ENCODE results near the gene BTBD9.
A peak's percentile ranks its signal among the peaks of the same experiment; 100 is the strongest.

BTBD9 gene

DNA sequence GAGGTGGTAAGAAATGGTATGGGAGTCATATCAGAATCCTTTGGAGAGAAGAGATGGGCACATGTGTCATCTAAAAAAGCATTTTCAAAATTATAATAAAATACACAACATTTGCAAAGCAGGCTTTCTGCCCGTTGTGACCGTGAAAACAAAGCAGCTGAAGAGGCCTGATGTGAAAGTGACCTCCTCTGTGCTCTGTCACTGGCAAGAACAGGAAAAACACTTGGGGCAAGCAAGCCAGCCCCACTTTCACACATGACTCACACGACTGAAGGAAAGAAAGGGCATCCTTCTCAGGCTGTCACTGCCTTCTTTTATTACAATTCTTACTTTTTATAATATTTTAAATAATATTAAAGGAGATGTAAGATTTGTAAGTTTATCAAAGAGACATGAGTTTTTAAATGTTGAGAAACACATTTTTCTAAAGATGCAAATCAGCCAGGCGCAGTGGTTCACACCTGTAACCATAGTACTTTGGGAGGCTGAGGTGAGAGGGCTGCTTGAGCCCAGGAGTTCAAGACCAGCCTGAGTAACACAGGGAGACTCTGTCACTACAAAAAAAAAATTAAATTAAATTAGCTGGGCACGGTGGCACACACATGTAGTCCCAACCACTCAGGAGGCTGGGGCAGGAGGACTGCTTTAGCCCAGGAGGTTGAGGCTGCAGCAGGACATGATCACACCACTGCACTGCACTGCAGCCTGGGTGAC lies 143.7 kb downstream of the BTBD9 start:
- TF ChIP-seq, protein P1, sequence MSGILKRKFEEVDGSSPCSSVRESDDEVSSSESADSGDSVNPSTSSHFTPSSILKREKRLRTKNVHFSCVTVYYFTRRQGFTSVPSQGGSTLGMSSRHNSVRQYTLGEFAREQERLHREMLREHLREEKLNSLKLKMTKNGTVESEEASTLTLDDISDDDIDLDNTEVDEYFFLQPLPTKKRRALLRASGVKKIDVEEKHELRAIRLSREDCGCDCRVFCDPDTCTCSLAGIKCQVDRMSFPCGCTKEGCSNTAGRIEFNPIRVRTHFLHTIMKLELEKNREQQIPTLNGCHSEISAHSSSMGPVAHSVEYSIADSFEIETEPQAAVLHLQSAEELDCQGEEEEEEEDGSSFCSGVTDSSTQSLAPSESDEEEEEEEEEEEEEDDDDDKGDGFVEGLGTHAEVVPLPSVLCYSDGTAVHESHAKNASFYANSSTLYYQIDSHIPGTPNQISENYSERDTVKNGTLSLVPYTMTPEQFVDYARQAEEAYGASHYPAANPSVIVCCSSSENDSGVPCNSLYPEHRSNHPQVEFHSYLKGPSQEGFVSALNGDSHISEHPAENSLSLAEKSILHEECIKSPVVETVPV (CRISPR knock-in tag; IDR thresholded peaks at IDR 0.05) = no peak
- TF ChIP-seq, protein P2, sequence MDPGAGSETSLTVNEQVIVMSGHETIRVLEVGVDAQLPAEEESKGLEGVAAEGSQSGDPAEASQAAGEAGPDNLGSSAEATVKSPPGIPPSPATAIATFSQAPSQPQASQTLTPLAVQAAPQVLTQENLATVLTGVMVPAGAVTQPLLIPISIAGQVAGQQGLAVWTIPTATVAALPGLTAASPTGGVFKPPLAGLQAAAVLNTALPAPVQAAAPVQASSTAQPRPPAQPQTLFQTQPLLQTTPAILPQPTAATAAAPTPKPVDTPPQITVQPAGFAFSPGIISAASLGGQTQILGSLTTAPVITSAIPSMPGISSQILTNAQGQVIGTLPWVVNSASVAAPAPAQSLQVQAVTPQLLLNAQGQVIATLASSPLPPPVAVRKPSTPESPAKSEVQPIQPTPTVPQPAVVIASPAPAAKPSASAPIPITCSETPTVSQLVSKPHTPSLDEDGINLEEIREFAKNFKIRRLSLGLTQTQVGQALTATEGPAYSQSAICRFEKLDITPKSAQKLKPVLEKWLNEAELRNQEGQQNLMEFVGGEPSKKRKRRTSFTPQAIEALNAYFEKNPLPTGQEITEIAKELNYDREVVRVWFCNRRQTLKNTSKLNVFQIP (CRISPR knock-in tag; IDR thresholded peaks at IDR 0.05; ENCODE audit: borderline replicate concordance, low read depth) = no peak
- TF ChIP-seq, protein P3, sequence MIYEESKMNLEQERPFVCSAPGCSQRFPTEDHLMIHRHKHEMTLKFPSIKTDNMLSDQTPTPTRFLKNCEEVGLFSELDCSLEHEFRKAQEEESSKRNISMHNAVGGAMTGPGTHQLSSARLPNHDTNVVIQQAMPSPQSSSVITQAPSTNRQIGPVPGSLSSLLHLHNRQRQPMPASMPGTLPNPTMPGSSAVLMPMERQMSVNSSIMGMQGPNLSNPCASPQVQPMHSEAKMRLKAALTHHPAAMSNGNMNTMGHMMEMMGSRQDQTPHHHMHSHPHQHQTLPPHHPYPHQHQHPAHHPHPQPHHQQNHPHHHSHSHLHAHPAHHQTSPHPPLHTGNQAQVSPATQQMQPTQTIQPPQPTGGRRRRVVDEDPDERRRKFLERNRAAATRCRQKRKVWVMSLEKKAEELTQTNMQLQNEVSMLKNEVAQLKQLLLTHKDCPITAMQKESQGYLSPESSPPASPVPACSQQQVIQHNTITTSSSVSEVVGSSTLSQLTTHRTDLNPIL (CRISPR knock-in tag; IDR thresholded peaks at IDR 0.05; ENCODE audit: low read depth) = no peak
- TF ChIP-seq TOX (CRISPR knock-in tag; IDR thresholded peaks at IDR 0.05; ENCODE audit: borderline replicate concordance) (no peak), ZNF70 (CRISPR knock-in tag; IDR thresholded peaks at IDR 0.05) (no peak)
- ATAC-seq = no peak

DNA sequence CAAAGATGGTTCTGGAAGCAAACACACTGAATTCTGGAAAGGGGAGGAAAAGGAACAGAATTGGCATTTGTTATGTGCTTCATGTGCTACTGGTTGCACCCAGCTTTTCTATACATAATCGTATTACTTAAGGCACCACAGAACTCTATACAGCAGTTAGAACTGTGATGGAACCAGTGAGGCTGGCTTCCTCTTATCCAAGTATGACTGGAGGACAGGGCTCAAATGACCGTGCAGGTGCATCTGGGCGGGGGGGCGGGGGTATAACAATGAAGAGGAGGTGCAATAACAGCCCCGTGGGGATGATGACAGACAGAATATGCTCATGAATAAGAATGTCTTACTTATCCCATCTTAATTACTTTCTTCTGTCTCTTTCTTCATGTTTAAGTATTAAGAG lies 144.2 kb downstream of the BTBD9 start:
- ATAC-seq = no peak
- TF ChIP-seq, protein P4, sequence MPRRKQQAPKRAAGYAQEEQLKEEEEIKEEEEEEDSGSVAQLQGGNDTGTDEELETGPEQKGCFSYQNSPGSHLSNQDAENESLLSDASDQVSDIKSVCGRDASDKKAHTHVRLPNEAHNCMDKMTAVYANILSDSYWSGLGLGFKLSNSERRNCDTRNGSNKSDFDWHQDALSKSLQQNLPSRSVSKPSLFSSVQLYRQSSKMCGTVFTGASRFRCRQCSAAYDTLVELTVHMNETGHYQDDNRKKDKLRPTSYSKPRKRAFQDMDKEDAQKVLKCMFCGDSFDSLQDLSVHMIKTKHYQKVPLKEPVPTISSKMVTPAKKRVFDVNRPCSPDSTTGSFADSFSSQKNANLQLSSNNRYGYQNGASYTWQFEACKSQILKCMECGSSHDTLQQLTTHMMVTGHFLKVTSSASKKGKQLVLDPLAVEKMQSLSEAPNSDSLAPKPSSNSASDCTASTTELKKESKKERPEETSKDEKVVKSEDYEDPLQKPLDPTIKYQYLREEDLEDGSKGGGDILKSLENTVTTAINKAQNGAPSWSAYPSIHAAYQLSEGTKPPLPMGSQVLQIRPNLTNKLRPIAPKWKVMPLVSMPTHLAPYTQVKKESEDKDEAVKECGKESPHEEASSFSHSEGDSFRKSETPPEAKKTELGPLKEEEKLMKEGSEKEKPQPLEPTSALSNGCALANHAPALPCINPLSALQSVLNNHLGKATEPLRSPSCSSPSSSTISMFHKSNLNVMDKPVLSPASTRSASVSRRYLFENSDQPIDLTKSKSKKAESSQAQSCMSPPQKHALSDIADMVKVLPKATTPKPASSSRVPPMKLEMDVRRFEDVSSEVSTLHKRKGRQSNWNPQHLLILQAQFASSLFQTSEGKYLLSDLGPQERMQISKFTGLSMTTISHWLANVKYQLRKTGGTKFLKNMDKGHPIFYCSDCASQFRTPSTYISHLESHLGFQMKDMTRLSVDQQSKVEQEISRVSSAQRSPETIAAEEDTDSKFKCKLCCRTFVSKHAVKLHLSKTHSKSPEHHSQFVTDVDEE (CRISPR knock-in tag; IDR thresholded peaks at IDR 0.05) = no peak
- TF ChIP-seq SNAI2 (CRISPR knock-in tag; IDR thresholded peaks at IDR 0.05) (no peak), TCF4 (CRISPR knock-in tag; IDR thresholded peaks at IDR 0.05; ENCODE audit: borderline replicate concordance) (no peak), ZFP3 (CRISPR knock-in tag; IDR thresholded peaks at IDR 0.05) (no peak), OSR1 (CRISPR knock-in tag; IDR thresholded peaks at IDR 0.05) (no peak), ZC3H10 (CRISPR knock-in tag; IDR thresholded peaks at IDR 0.05) (no peak)
- TF ChIP-seq, protein P5, sequence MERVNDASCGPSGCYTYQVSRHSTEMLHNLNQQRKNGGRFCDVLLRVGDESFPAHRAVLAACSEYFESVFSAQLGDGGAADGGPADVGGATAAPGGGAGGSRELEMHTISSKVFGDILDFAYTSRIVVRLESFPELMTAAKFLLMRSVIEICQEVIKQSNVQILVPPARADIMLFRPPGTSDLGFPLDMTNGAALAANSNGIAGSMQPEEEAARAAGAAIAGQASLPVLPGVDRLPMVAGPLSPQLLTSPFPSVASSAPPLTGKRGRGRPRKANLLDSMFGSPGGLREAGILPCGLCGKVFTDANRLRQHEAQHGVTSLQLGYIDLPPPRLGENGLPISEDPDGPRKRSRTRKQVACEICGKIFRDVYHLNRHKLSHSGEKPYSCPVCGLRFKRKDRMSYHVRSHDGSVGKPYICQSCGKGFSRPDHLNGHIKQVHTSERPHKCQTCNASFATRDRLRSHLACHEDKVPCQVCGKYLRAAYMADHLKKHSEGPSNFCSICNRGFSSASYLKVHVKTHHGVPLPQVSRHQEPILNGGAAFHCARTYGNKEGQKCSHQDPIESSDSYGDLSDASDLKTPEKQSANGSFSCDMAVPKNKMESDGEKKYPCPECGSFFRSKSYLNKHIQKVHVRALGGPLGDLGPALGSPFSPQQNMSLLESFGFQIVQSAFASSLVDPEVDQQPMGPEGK (CRISPR knock-in tag; IDR thresholded peaks at IDR 0.05; ENCODE audit: borderline replicate concordance) = no peak

DNA sequence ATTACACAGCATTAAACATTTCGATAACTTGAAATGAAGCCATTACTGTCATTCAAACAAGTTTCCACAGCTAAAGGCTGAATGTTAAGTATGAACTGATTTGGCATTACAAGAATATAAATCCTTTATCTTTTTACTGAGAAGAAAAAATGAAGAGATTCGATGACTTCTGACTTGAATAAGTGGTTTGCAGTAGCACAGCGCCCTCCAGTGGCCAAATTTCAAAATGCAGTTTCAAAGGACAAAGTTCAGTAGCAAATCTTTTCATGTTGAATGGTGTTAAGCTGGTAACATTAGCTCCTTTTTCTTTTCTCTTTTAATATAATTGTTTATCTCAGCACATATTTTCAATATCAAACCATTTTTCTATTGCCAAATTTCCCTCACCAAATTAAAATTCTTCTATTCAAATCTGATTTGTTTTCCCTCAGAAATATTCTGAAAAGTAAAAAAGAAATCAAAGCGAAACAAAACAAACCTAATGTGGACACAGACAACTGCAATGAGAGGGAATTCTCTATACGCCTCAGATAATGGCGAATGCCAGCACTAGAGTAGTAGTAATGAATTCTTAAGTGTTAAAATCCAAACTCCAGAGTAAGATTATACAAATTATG lies 145.7 kb downstream of the BTBD9 start:
- TF ChIP-seq RARB (CRISPR knock-in tag; IDR thresholded peaks at IDR 0.05) = no peak
- no peak for TF ChIP-seq SNAI2 (CRISPR knock-in tag; IDR thresholded peaks at IDR 0.05)
- TF ChIP-seq, protein P4 (CRISPR knock-in tag; IDR thresholded peaks at IDR 0.05) = no peak
- TF ChIP-seq ZNF8 (CRISPR knock-in tag; IDR thresholded peaks at IDR 0.05) = no peak
- no peak for TF ChIP-seq TOX (CRISPR knock-in tag; IDR thresholded peaks at IDR 0.05; ENCODE audit: borderline replicate concordance)
- TF ChIP-seq GLIS3 (CRISPR knock-in tag; IDR thresholded peaks at IDR 0.05) = no peak
- peak; percentile 80 for ATAC-seq
